ENCODE data around the gene FAM20C. TPM values are rescaled to one million over a fixed set of nuclear protein-coding genes. Genes with fewer than 3 reads are reported as not detected.

Gene FAM20C
- total RNA-seq, 1 experiment from 2014 or later = 34.0 TPM

GRCh38 chr7:234708-235553 is 42.6 kb downstream of the FAM20C start:
- Mint-ChIP-seq H3K9me3 (ENCODE audit: unreplicated experiment) (no peaks in the 10 kb centered on the region), H3K27me3 (ENCODE audit: insufficient read depth, unreplicated experiment) (no peaks in the 10 kb centered on the region), H3K4me3 (ENCODE audit: unreplicated experiment) (no peak overlapping the region), H3K36me3 (ENCODE audit: insufficient read depth, unreplicated experiment) (peaks cover 6% of the 10 kb centered on the region), H3K4me1 (ENCODE audit: low read depth, unreplicated experiment) (no peaks in the 10 kb centered on the region), H3K27ac (ENCODE audit: unreplicated experiment) (peak overlapping the region; percentile 26)
- peak; percentile 64 to 70 for DNase-seq
- Histone ChIP-seq H3K4me1 (peaks cover 22% of the 10 kb centered on the region), H3K36me3 (ENCODE audit: control insufficient read depth, insufficient read depth, low read length) (no peaks in the 10 kb centered on the region; the same call in 1 of the 2 replicates), H3K27me3 (replicated peaks; ENCODE audit: control insufficient read depth, insufficient read depth, low read length) (no peaks in the 10 kb centered on the region), H3K4me3 (ENCODE audit: low read depth, low read length) (no peak overlapping the region), H3K9me3 (no peaks in the 10 kb centered on the region)
- POLR2A ChIA-PET = no interaction called here
- BruUV-seq (replicated peaks) = no TSS peak
- intact Hi-C loops (cut with micrococcal nuclease; ENCODE audit: unreplicated experiment) = no loop called here
- no peak for TF ChIP-seq CTCF (IDR thresholded peaks at IDR 0.05; ENCODE audit: insufficient read depth in 1 of 2, low read depth in 1 of 2, low read length in 1 of 2, severe bottlenecking in 1 of 2, unreplicated experiment in 1 of 2)
- CTCF ChIA-PET = interaction anchor here (0.7 kb wide), 1 partner anchor 67 kb away, joined by 3 read pairs; no protein-coding TSS in a partner anchor

- no peaks in the 10 kb centered on the region for H3K27me3 ChIP-seq (replicated peaks; ENCODE audit: control insufficient read depth, insufficient read depth, low read length)
- POLR2A ChIA-PET = no interaction called here
- H3K4me1 ChIP-seq = peaks cover 22% of the 10 kb centered on the region
- no peak for TF ChIP-seq CTCF (IDR thresholded peaks at IDR 0.05; ENCODE audit: insufficient read depth in 1 of 2, low read depth in 1 of 2, low read length in 1 of 2, severe bottlenecking in 1 of 2, unreplicated experiment in 1 of 2)
- intact Hi-C loops (cut with micrococcal nuclease; ENCODE audit: unreplicated experiment) = no loop called here
- CTCF ChIA-PET = no interaction called here
- H3K27me3 Mint-ChIP-seq (ENCODE audit: insufficient read depth, unreplicated experiment) = no peaks in the 10 kb centered on the region
- no peaks in the 10 kb centered on the region for H3K4me1 Mint-ChIP-seq (ENCODE audit: low read depth, unreplicated experiment)
- no peaks in the 10 kb centered on the region; the same call in 1 of the 2 replicates for H3K36me3 ChIP-seq (ENCODE audit: control insufficient read depth, insufficient read depth, low read length)
- no peak overlapping the region for H3K4me3 ChIP-seq (ENCODE audit: low read depth, low read length)
- peaks cover 4% of the 10 kb centered on the region for H3K36me3 Mint-ChIP-seq (ENCODE audit: insufficient read depth, unreplicated experiment)
- no peaks in the 10 kb centered on the region for H3K9me3 ChIP-seq
- no peak for DNase-seq
- BruUV-seq (replicated peaks) = no TSS peak
- no peaks in the 10 kb centered on the region for H3K9me3 Mint-ChIP-seq (ENCODE audit: unreplicated experiment)
- no peak overlapping the region for H3K4me3 Mint-ChIP-seq (ENCODE audit: unreplicated experiment)
- H3K27ac Mint-ChIP-seq (ENCODE audit: unreplicated experiment) = no peak overlapping the region
Measured at GRCh38 chr7:235576-236395, 43.4 kb downstream of the FAM20C start.

- Mint-ChIP-seq H3K4me3 (ENCODE audit: unreplicated experiment) (no peak overlapping the region), H3K27ac (ENCODE audit: unreplicated experiment) (no peak overlapping the region), H3K36me3 (ENCODE audit: insufficient read depth, unreplicated experiment) (no peaks in the 10 kb centered on the region), H3K27me3 (ENCODE audit: insufficient read depth, unreplicated experiment) (no peaks in the 10 kb centered on the region), H3K9me3 (ENCODE audit: unreplicated experiment) (no peaks in the 10 kb centered on the region), H3K4me1 (ENCODE audit: low read depth, unreplicated experiment) (no peaks in the 10 kb centered on the region)
- POLR2A ChIA-PET = no interaction called here
- Histone ChIP-seq H3K4me1 (peaks cover 22% of the 10 kb centered on the region), H3K4me3 (ENCODE audit: low read depth, low read length) (no peak overlapping the region), H3K9me3 (no peaks in the 10 kb centered on the region), H3K27me3 (replicated peaks; ENCODE audit: control insufficient read depth, insufficient read depth, low read length) (no peaks in the 10 kb centered on the region), H3K36me3 (ENCODE audit: control insufficient read depth, insufficient read depth, low read length) (no peaks in the 10 kb centered on the region; the same call in 1 of the 2 replicates)
- CTCF ChIA-PET = no interaction called here
- no TSS peak for BruUV-seq (replicated peaks)
- no peak for TF ChIP-seq CTCF (IDR thresholded peaks at IDR 0.05; ENCODE audit: insufficient read depth in 1 of 2, low read depth in 1 of 2, low read length in 1 of 2, severe bottlenecking in 1 of 2, unreplicated experiment in 1 of 2)
- intact Hi-C loops (cut with micrococcal nuclease; ENCODE audit: unreplicated experiment) = no loop called here
- DNase-seq = peak in 1 of 2 experiments; percentile 65
Measured at GRCh38 chr7:236967-237366, 44.6 kb downstream of the FAM20C start.

Measured in Caco-2 (cell line).